Vagina (tissue), 2 donors: ENCODE results near the gene MYH11.

Source experiments
- CTCF ChIP-seq, 3 experiments: fragments of 450-650 bp in 2 of 3; fragments of 200-600 bp in 1 of 3; sonication (generic) in 1 of 3; IDR thresholded peaks; one replicate each; pipeline ENCODE4 v1.5.1; 2017 to 2019; ENCODE audit warnings: antibody characterized with exemption in 3 of 3, mild to moderate bottlenecking in 2 of 3, moderate library complexity in 2 of 3
- POLR2A ChIP-seq, 2 donors: fragments of 450-650 bp; IDR thresholded peaks; one replicate each; pipeline ENCODE4 v1.6.1; 2017; ENCODE audit warnings: antibody characterized with exemption in 2 of 2, mild to moderate bottlenecking in 2 of 2, moderate library complexity in 2 of 2
- POLR2AphosphoS5 ChIP-seq, 2 donors: sonication (generic); formaldehyde crosslinking; IDR thresholded peaks; one replicate each; pipeline ENCODE4 v1.9.0; 2017; ENCODE audit warnings: antibody characterized with exemption in 2 of 2, mild to moderate bottlenecking in 2 of 2, low read depth in 1 of 2; ENCODE audit not compliant: insufficient read depth in 1 of 2

- no peak for TF ChIP-seq CTCF (IDR thresholded peaks at IDR 0.05)
- no peak for TF ChIP-seq POLR2A (IDR thresholded peaks at IDR 0.05)
- no peak for TF ChIP-seq POLR2AphosphoS5 (IDR thresholded peaks at IDR 0.05; ENCODE audit: insufficient read depth in 1 of 2, low read depth in 1 of 2)
Observed at GRCh38 chr16:15701975-15702970, 154.6 kb downstream of the MYH11 start.
